Breast epithelium (tissue), 4 donors: ENCODE measurements around the gene OR1B1. TPM values are rescaled to one million over a fixed set of nuclear protein-coding genes. Genes with fewer than 3 reads are reported as not detected.
"Not testable (repeated sequence)": the region's sequence is repeated elsewhere in the genome, so short reads cannot be mapped to it uniquely, and the experiment has no call there.

Experiments
- DNase-seq, 2 donors: peaks; one replicate each; pipeline ENCODE4 v3.0.0-alpha.2; 2019; ENCODE audit warnings: low spot score in 2 of 2
- H3K27ac ChIP-seq, 2 donors: fragments of 200-600 bp; sonication (generic) in 1 of 2; one replicate each; pipeline ENCODE4 v1.5.1; 2016 to 2019; ENCODE audit warnings: mild to moderate bottlenecking in 1 of 2
- H3K27me3 ChIP-seq, 2 donors: fragments of 200-600 bp; sonication (generic) in 1 of 2; one replicate each; pipeline versions ENCODE4 v1.5.1 to v1.6.0; 2017 to 2019; ENCODE audit warnings: control low read depth in 1 of 2, mild to moderate bottlenecking in 1 of 2
- H3K36me3 ChIP-seq: fragments of 200-600 bp; one replicate; pipeline ENCODE4 v1.5.1; 2019
- H3K4me1 ChIP-seq, 2 donors: fragments of 200-600 bp; sonication (generic); one replicate each; pipeline ENCODE4 v1.5.1; 2016 to 2019; ENCODE audit warnings: control low read depth in 1 of 2
- H3K4me3 ChIP-seq, 3 donors: fragments of 200-600 bp; sonication (generic); 1 replicate in 2 of 3; 2 replicates in 1 of 3; pipeline ENCODE4 v1.5.1; 2016 to 2019; ENCODE audit warnings: mild to moderate bottlenecking in 3 of 3, moderate library complexity in 2 of 3
- H3K9me3 ChIP-seq, 2 donors: fragments of 200-600 bp; sonication (generic) in 1 of 2; one replicate each; pipeline ENCODE4 v1.5.1; 2016 to 2019; ENCODE audit warnings: control low read depth in 1 of 2
- CTCF ChIP-seq, 3 donors: fragments of 450-650 bp; IDR thresholded peaks; one replicate each; pipeline ENCODE4 v1.5.1; 2016 to 2017; ENCODE audit warnings: antibody characterized with exemption in 3 of 3, mild to moderate bottlenecking in 3 of 3, moderate library complexity in 3 of 3
- POLR2A ChIP-seq: fragments of 450-650 bp; IDR thresholded peaks from one replicate; pipeline ENCODE4 v1.6.1; 2016; ENCODE audit warnings: antibody characterized with exemption, mild to moderate bottlenecking, moderate library complexity
- POLR2AphosphoS5 ChIP-seq, 3 donors: sonication (generic); formaldehyde crosslinking; IDR thresholded peaks; one replicate each; pipeline ENCODE4 v1.6.1; 2017; ENCODE audit warnings: antibody characterized with exemption in 3 of 3
- intact Hi-C: fragments of 100-400 bp; cut with DNase I; formaldehyde crosslinking; loops from one replicate; pipeline ENCODE4 v1.15.1; 2023; ENCODE audit warnings: low total_unique reads
- total RNA-seq, 3 donors: library from RNA; depleted of rRNA; stranded (reverse); fragments of >200 nt; gene quantifications; one replicate each; pipeline ENCODE4 v1.1.0, GENCODE V29; 2016

OR1B1 gene
- total RNA-seq, 3 donors from 2014 or later: not detected

- no peak for DNase-seq
- no peaks in the 10 kb centered on the region for H3K9me3 ChIP-seq
- no peaks in the 10 kb centered on the region for H3K27me3 ChIP-seq
- TF ChIP-seq CTCF (IDR thresholded peaks at IDR 0.05): no peak
- TF ChIP-seq POLR2AphosphoS5 (IDR thresholded peaks at IDR 0.05): no peak
- no peak for TF ChIP-seq POLR2A
- H3K27ac ChIP-seq: no peak overlapping the region
- H3K36me3 ChIP-seq: no peaks in the 10 kb centered on the region
- no peak overlapping the region for H3K4me3 ChIP-seq
- intact Hi-C loops: no loop called here
- H3K4me1 ChIP-seq: no peaks in the 10 kb centered on the region
Observed at GRCh38 chr9:122605691-122606090, 51.7 kb downstream of the OR1B1 start.

GRCh38 chr9:122583284-122583683, 74.1 kb downstream of the OR1B1 start, which contains the start of gene OR1L8:
Gene OR1L8, minus strand, starts transcription at chr9:122583384. Its CDS starts 14,907 bp downstream, at chr9:122568477.
- H3K36me3 ChIP-seq, H3K4me1 ChIP-seq, H3K9me3 ChIP-seq, H3K4me3 ChIP-seq, DNase-seq, H3K27me3 ChIP-seq, intact Hi-C loops, H3K27ac ChIP-seq: not testable (repeated sequence)

GRCh38 chr9:122580360-122580759, 77.1 kb downstream of the OR1B1 start:
- TF ChIP-seq POLR2A (no peak), CTCF (IDR thresholded peaks at IDR 0.05) (no peak), POLR2AphosphoS5 (IDR thresholded peaks at IDR 0.05) (no peak)
- Histone ChIP-seq H3K4me3 (no peak overlapping the region), H3K27ac (no peak overlapping the region), H3K9me3 (no peaks in the 10 kb centered on the region), H3K27me3 (no peaks in the 10 kb centered on the region), H3K4me1 (no peaks in the 10 kb centered on the region), H3K36me3 (no peaks in the 10 kb centered on the region)
- DNase-seq: no peak
- intact Hi-C loops: no loop called here

GRCh38 chr9:122579874-122580273, 77.6 kb downstream of the OR1B1 start:
- intact Hi-C loops: no loop called here

More at GRCh38 chr9:122579874-122580273, 77.6 kb downstream of the OR1B1 start:
- H3K4me1 ChIP-seq: no peaks in the 10 kb centered on the region
- H3K27me3 ChIP-seq: no peaks in the 10 kb centered on the region
- H3K4me3 ChIP-seq: no peak overlapping the region
- H3K36me3 ChIP-seq: no peaks in the 10 kb centered on the region
- no peaks in the 10 kb centered on the region for H3K9me3 ChIP-seq
- TF ChIP-seq CTCF (IDR thresholded peaks at IDR 0.05): no peak
- TF ChIP-seq POLR2A: no peak
- TF ChIP-seq POLR2AphosphoS5 (IDR thresholded peaks at IDR 0.05): no peak
- no peak overlapping the region for H3K27ac ChIP-seq
- no peak for DNase-seq

Other genes with a start within 250 kb of the OR1B1 start
- gene OR1J1, start 179.7 kb downstream of the OR1B1 start, total RNA-seq: not detected
- gene OR1J2, start 146.8 kb downstream of the OR1B1 start, total RNA-seq: not detected
- gene OR1J4, start 138.5 kb downstream of the OR1B1 start, total RNA-seq: not detected
- gene OR1N1, start 130.3 kb downstream of the OR1B1 start, total RNA-seq: not detected
- gene OR1N2, start 104.5 kb downstream of the OR1B1 start, total RNA-seq: under 1 TPM in 1 of 3 donors, not detected in 2; 0.73 TPM
- gene OR1L8, start 74.2 kb downstream of the OR1B1 start, total RNA-seq: under 1 TPM in 2 of 3 donors, not detected in 1; 0.44 to 0.48 TPM
- gene OR1Q1, start 42.9 kb downstream of the OR1B1 start, total RNA-seq: under 1 TPM in 1 of 3 donors, not detected in 2; 0.44 TPM
- gene OR1L1, start 4.1 kb upstream of the OR1B1 start, total RNA-seq: not detected
- not detected for gene OR1L3, start 17.5 kb upstream of the OR1B1 start, total RNA-seq
- gene OR1L4, start 66.4 kb upstream of the OR1B1 start, total RNA-seq: not detected
- not detected for gene OR1L6, start 84.7 kb upstream of the OR1B1 start, total RNA-seq
- not detected for gene OR5C1, start 131.3 kb upstream of the OR1B1 start, total RNA-seq
- not detected for gene OR1K1, start 142.5 kb upstream of the OR1B1 start, total RNA-seq
- 10 to 100 TPM; 14.2 to 24.9 (median 23.7) TPM for gene PDCL, start 171.0 kb upstream of the OR1B1 start, total RNA-seq
- gene RC3H2, start 247.7 kb upstream of the OR1B1 start, total RNA-seq: 10 to 100 TPM; 38.6 to 44.6 (median 41.6) TPM